HFFc6 (cell line): ENCODE measurements around the gene SBNO2. TPM values are rescaled to one million over a fixed set of nuclear protein-coding genes. Genes with fewer than 3 reads are reported as not detected.

Source experiments
- DNase-seq: peaks from one replicate; pipeline ENCODE4 v3.0.0-alpha.2; 2018
- H3K27ac Mint-ChIP-seq: 2 replicates; pipeline ENCODE4 v1.8.0; 2020; ENCODE audit warnings: mild to moderate bottlenecking, mixed read lengths
- H3K27me3 Mint-ChIP-seq: 2 replicates; pipeline ENCODE4 v1.8.0; 2021; ENCODE audit warnings: mild to moderate bottlenecking, moderate library complexity, mixed read lengths; ENCODE audit not compliant: insufficient read depth
- H3K36me3 Mint-ChIP-seq: 2 replicates; pipeline ENCODE4 v1.8.0; 2021; ENCODE audit warnings: low read depth, mixed read lengths
- H3K4me1 Mint-ChIP-seq: 2 replicates; pipeline ENCODE4 v1.8.0; 2020; ENCODE audit warnings: low read depth, mixed read lengths
- H3K4me3 Mint-ChIP-seq: 2 replicates; pipeline ENCODE4 v1.8.0; 2020; ENCODE audit warnings: mild to moderate bottlenecking, moderate library complexity, mixed read lengths
- H3K9me3 Mint-ChIP-seq: 2 replicates; pipeline ENCODE4 v1.8.0; 2020; ENCODE audit warnings: mild to moderate bottlenecking, mixed read lengths
- CTCF ChIP-seq: fragments of 200-600 bp; sonication (generic); IDR thresholded peaks from 2 replicates; pipeline ENCODE4 v1.5.0; 2021; ENCODE audit warnings: antibody characterized with exemption, mild to moderate bottlenecking
- total RNA-seq, 6 experiments: library from RNA; stranded (reverse); fragmentation: NEBNext Ultra II Directional; extraction: Animal tissue kit (Norgen Biotek cat#: 25700); gene quantifications; 2 replicates in 1 of 6; 3 replicates in 5 of 6; pipeline ENCODE4 v1.2.3, GENCODE V29; 2021

SBNO2 gene
- total RNA-seq, 6 experiments from 2014 or later: 33.7 to 49.8 (median 41.5) TPM

DNA sequence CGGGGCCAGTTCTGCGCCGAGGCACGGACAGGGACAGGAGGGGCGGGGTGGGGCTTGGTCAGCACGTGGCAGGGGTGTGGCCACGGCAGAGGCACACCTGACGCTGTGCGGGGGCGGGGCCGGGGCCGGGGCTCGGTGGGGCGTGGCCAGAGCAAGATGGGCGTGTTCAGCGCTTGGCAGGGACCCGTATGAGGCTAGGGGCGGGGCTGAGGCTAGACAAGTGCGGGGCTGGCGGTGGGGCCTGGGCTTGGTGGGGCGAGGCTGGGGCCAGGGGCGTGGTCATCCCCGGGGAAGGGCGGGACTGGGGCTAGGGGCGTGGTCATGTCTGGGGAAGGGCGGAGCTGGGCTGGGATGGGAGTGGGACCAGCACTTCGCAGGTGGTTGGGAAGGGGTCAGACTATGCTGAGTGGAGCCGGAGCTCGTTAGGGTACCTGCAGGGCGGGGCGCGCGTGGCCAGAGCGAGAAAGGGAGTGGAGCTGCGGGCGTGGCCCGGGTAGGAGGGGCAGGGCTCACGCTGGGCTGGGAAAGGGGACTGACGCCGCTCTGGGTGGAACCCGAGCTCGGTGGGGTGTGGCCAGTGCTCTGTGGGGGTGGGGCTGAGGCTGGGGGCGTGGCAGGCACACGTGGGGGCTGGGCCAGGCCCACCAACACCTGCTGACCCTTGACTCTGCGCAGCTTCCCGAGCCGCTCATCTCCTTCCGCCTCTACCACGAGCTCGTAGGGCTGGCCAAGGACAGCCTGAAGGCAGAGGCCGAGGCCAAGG is 91.7 kb downstream of the SBNO2 start:
- H3K9me3 Mint-ChIP-seq: no peaks in the 10 kb centered on the region

DNA sequence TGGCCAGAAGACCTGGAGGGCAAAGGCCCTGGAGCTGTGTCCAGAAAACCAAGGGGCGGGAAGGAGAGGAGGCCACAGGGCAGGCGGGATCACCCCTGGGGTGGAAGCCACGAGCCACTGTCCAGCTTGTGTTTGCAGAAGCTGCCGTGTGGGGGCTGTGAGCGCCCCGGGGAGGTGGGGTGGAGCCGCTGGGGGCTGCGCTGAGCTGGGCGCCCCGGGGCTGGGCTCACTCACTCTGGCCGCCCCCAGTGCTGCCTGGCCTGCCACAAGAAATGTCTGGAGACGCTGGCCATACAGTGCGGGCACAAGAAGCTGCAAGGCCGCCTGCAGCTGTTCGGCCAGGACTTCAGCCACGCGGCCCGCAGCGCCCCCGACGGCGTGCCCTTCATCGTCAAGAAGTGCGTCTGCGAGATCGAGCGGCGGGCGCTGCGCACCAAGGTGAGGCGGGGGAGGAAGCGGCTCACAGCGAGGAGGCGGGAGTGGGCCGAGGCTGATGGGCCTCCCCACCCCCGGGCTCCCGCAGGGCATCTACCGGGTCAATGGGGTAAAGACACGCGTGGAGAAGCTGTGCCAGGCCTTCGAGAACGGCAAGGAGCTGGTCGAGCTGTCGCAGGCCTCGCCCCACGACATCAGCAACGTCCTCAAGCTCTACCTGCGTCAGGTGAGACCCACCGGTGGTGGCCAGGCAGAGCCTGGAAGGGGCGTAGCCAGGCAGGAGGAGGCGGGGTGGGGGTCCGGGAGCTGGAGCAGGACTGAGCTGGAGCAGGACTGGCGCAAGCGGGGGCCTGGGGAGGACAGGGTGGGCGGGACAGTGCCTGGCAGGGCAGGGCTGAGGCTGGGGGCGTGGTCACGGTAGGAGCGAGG is 92.5 kb downstream of the SBNO2 start:
- Mint-ChIP-seq H3K27me3 (no peaks in the 10 kb centered on the region), H3K4me1 (no peaks in the 10 kb centered on the region), H3K4me3 (no peak overlapping the region), H3K9me3 (no peaks in the 10 kb centered on the region), H3K36me3 (no peaks in the 10 kb centered on the region), H3K27ac (no peak overlapping the region)
- no peak for DNase-seq
- TF ChIP-seq CTCF: no peak

More for the DNA sequence above, 91.7 kb downstream of the SBNO2 start:
- DNase-seq: no peak
- H3K27me3 Mint-ChIP-seq: no peaks in the 10 kb centered on the region
- H3K36me3 Mint-ChIP-seq: no peaks in the 10 kb centered on the region
- no peaks in the 10 kb centered on the region for H3K4me1 Mint-ChIP-seq
- H3K27ac Mint-ChIP-seq: no peak overlapping the region
- no peak overlapping the region for H3K4me3 Mint-ChIP-seq
- TF ChIP-seq CTCF: no peak

- no peak for TF ChIP-seq CTCF
- Mint-ChIP-seq H3K4me1 (peaks cover 5% of the 10 kb centered on the region; the same call in 1 of the 2 replicates), H3K9me3 (no peaks in the 10 kb centered on the region), H3K36me3 (no peaks in the 10 kb centered on the region), H3K27me3 (peaks cover under 1% of the 10 kb centered on the region; the same call in 1 of the 2 replicates), H3K4me3 (no peak overlapping the region), H3K27ac (no peak overlapping the region)
- DNase-seq: no peak
These were observed 93.5 kb downstream of the SBNO2 start for GRCh38 chr19:1080360-1081161.

- Mint-ChIP-seq H3K27me3 (peaks cover 4% of the 10 kb centered on the region; the same call in 1 of the 2 replicates), H3K36me3 (no peaks in the 10 kb centered on the region), H3K4me1 (peaks cover 7% of the 10 kb centered on the region; the same call in 1 of the 2 replicates), H3K27ac (no peak overlapping the region), H3K4me3 (no peak overlapping the region), H3K9me3 (no peaks in the 10 kb centered on the region)
- DNase-seq: no peak
- no peak for TF ChIP-seq CTCF
These were observed 94.4 kb downstream of the SBNO2 start for GRCh38 chr19:1079566-1080111.

DNA sequence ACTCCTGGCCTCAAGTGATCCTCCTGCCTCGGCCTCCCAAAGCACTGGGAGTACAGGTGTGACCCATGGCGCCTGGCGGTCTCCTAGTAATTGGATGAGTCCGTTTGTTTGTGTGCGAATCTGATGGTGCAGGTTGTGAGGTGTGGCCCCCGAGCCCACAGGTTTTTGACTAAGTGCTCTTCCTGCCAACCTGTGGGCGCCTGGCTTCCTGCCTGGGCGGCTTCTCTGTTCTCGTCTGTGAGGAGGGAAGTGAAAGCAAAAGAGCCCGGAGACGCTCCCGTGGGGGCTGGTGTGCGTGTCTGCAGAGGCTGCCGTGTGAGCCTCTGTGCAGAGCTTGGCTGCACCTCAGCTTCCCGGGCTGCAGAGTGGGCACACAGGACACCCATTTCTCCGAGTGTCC is 97.1 kb downstream of the SBNO2 start:
- Mint-ChIP-seq H3K4me3 (no peak overlapping the region), H3K27me3 (peaks cover 6% of the 10 kb centered on the region; the same call in 1 of the 2 replicates), H3K36me3 (no peaks in the 10 kb centered on the region), H3K4me1 (peaks cover 9% of the 10 kb centered on the region), H3K9me3 (no peaks in the 10 kb centered on the region), H3K27ac (no peak overlapping the region)
- no peak for DNase-seq
- no peak for TF ChIP-seq CTCF
